Effector memory CD8-positive, alpha-beta T cell (primary cell): Measurements from ENCODE around the gene RAI1.
"Not testable (repeated sequence)": the region's sequence is repeated elsewhere in the genome, so short reads cannot be mapped to it uniquely, and the experiment has no call there.

ENCODE experiments used
- ATAC-seq: fragments of 150-1000 bp; cut with Tn5 transposase; replicated peaks from 2 replicates; pipeline ENCODE4 v1.10.0; 2021; ENCODE audit warnings: mild to moderate bottlenecking, moderate library complexity
- DNase-seq, 3 experiments: peaks; one replicate each; pipeline ENCODE4 v3.0.0; 2021
- H3K27ac Mint-ChIP-seq, 2 donors: one replicate each; pipeline ENCODE4 v1.8.0; 2022; ENCODE audit warnings: mild to moderate bottlenecking in 2 of 2, mixed read lengths in 2 of 2, moderate library complexity in 2 of 2
- H3K27me3 Mint-ChIP-seq, 2 donors: one replicate each; pipeline ENCODE4 v1.8.0; 2022; ENCODE audit warnings: mixed read lengths in 2 of 2
- H3K36me3 Mint-ChIP-seq: one replicate; pipeline ENCODE4 v1.8.0; 2022; ENCODE audit warnings: mild to moderate bottlenecking, moderate library complexity, mixed read lengths; ENCODE audit not compliant: insufficient read depth
- H3K4me1 Mint-ChIP-seq, 2 donors: one replicate each; pipeline ENCODE4 v1.8.0; 2022; ENCODE audit warnings: low read depth in 2 of 2, mixed read lengths in 2 of 2
- H3K4me3 Mint-ChIP-seq, 2 donors: one replicate each; pipeline ENCODE4 v1.8.0; 2022; ENCODE audit warnings: mild to moderate bottlenecking in 2 of 2, mixed read lengths in 2 of 2, moderate library complexity in 2 of 2
- H3K9me3 Mint-ChIP-seq, 2 donors: one replicate each; pipeline ENCODE4 v1.8.0; 2022; ENCODE audit warnings: mixed read lengths in 2 of 2

The RAI1 gene

DNA sequence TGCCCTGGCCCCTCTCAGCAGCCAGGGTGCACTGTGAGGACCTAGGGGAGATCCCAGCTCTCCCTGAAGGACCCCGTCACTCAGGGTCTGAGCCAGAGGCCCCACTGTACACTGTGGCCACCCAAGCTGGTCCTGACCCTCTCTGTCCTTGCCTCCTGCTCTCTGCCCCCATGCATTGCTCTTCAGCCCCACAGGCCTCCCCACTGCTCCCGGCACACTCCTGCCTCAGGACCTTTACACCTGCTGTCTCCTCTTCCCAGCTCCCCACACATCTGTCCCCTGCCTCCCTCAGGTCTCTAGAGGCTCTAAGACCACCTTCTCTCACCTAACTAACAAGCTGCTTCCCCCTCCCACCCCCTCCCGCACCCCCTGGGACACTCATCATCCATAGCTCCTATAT lies 12.9 kb upstream of the RAI1 start:
- Mint-ChIP-seq H3K4me1 (peaks cover 12 to 14% of the 10 kb centered on the region in 2 donors), H3K27ac (peak overlapping the region in 1 of 2 donors; percentile 7), H3K36me3 (peaks cover 14% of the 10 kb centered on the region), H3K9me3 (no peaks in the 10 kb centered on the region), H3K27me3 (peaks cover 0 to 17% of the 10 kb centered on the region in 2 donors), H3K4me3 (no peak overlapping the region)
- ATAC-seq (no peak), DNase-seq (no peak)

DNA sequence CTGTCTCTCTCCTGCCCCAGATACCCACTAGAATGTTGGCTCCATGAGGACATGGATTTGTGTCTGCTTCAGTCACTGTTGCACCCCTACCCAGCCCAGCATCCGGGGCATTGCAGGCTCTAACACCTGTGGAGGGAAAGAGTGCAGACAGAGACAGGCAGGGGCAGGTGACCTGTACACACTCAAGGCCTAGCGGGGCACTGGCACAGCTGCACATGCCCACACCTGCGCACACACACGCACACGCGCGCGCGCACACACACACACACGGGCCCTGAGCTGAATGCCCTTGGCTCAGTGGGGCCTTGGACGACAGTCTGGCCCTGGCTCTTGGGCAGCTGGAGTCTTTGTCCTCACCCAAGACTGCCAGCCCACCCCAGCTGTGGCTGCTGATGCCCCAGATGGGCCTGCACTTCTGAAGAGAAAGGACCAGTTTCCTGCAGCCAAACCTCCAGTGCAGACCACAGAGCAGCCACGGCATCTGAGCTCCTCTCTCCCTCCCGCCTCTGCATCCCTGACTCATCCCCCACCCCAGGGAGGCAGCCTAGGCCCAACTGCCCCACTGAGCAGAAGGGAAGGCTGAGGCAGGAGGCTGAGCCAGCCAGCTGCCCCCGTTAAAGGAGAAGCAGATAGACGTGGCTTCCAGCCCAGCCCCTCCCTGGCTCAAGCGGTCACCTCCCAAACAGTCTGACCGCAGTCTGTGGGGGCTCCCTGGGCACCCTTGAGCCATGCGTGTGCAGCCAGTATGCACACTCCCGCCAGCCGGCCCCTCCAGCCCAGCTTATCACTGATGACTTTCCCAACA lies 12.3 kb upstream of the RAI1 start:
- H3K27me3 Mint-ChIP-seq = peaks cover 0 to 17% of the 10 kb centered on the region in 2 donors
- no peak overlapping the region for H3K27ac Mint-ChIP-seq
- H3K4me3 Mint-ChIP-seq = no peak overlapping the region
- ATAC-seq (no peak), DNase-seq (no peak)
- H3K36me3 Mint-ChIP-seq = peaks cover 8% of the 10 kb centered on the region
- H3K4me1 Mint-ChIP-seq = peaks cover 6 to 8% of the 10 kb centered on the region in 2 donors
- no peaks in the 10 kb centered on the region for H3K9me3 Mint-ChIP-seq

GRCh38 chr17:17669580-17670235 lies 11.6 kb upstream of the RAI1 start:
- H3K27ac Mint-ChIP-seq = no peak overlapping the region
- H3K36me3 Mint-ChIP-seq = peaks cover 7% of the 10 kb centered on the region
- ATAC-seq = no peak
- no peak for DNase-seq
- H3K9me3 Mint-ChIP-seq = no peaks in the 10 kb centered on the region
- peaks cover 0 to 17% of the 10 kb centered on the region in 2 donors for H3K27me3 Mint-ChIP-seq
- H3K4me1 Mint-ChIP-seq = peaks cover 5 to 8% of the 10 kb centered on the region in 2 donors
- H3K4me3 Mint-ChIP-seq = no peak overlapping the region

DNA sequence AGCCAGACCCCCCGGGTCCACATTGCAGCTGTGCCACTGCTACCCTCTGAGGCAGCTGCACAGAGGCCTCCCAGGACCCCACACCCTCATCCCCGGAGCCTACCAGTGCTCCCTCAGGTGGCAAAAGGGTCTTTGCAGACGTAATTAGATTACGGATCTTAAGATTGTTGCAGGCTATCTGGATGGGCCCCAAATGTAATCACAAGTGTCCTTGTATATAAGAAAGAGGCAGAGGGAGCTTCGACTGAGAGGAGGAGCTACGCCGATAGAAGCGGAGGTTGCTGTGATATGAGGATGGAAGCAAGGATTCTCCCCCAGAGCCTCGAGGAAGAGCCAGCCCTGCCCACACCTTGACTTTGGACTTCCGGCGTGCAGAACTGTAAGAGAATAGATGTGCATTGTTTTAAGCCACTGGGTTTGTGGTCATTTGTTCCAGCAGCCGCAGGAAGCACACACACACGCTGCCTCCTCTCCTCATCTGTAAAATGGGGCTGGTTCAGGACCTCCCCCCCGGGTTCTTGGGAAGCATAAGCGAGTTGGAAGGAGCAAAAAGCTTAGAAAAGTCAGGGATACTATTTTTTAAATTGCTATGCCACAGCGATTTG lies 10.5 kb upstream of the RAI1 start:
- peak overlapping the region in 1 of 2 donors; percentile 9 for H3K27ac Mint-ChIP-seq
- peaks cover 5 to 10% of the 10 kb centered on the region in 2 donors for H3K4me1 Mint-ChIP-seq
- H3K9me3 Mint-ChIP-seq = no peaks in the 10 kb centered on the region
- H3K4me3 Mint-ChIP-seq = no peak overlapping the region
- ATAC-seq (no peak), DNase-seq (no peak)
- peaks cover 0 to 17% of the 10 kb centered on the region in 2 donors for H3K27me3 Mint-ChIP-seq
- peaks cover 7% of the 10 kb centered on the region for H3K36me3 Mint-ChIP-seq

DNA sequence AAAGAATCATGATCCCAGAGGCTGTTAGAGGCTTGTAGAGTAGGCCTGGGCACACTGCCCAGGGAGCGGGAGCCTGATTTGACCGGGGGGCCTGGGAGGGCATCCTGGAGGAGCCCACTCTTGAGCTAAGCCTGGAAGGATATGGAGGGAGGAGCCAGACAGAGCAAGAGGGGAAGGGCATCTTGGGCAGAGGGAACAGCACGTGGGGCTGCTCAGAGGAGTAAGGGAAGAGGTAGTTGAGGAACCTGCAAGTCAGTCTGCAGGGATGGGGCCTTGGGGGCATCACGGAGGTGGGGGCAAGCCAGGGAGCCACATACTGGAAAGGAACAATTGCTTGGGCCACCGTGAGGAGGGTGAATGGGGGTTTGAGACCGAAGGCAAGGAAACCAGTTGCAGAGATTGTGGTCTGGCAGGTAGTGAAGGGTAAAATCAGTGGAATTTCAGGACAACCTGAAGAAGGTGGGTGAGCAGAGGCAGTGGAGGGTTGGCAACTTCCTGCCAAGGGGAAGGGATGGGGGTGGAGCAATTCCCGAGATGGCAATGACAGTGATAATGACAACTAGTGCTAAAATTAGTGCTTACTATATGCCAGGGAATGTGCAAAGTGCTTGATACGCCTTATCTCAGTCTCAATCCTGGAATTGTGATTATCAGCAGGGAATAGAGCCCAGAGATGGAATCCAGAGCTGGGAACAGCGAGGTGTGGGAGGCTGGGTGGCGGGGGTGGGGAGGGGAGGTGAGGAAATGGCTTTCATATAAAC lies 9.7 kb upstream of the RAI1 start:
- H3K4me3 Mint-ChIP-seq = no peak overlapping the region

DNA sequence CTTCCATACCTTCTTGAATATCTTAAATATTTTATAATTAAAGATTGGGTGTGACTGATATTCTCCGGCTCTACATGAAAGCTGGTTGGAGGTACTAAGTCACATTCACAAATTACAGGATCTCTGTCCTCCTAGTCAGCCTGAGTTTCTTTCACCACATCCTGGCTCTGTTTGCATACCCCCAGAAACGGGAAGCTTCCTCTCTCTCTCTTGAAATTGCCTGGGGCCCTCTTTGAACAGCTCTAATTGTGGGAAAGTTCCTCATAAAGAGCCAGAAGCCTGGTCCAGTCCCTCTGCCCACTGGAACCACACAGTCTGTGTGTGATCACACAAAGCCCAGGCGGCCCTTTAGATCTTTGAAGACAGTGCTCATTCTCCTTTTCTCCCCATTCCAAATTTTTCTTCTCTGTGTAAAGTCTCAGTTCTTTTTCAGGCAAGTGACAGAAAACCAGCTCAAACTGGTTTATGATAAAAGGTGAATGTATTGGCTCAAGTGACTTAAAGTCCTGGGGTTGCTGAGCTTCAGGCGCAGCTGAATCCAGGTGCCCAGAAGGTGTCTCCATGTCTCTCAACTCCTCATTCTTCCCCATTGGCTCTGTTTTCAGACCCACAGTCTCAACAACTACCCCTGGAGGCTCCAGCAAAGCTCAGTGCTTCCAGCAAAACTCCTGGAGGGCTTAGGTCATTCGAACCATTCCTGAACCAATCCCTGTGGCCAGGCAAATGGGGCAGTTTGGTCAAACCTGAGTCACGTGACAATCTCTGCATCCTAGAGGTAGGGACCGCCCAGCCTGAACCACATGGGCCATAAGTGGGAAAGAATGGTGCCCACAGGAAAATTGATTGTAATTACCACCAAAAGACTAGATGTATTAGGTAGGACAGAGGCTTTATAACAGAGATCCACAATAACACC lies 8.5 kb upstream of the RAI1 start:
- H3K27me3 Mint-ChIP-seq = peaks cover 0 to 17% of the 10 kb centered on the region in 2 donors
- no peak overlapping the region for H3K4me3 Mint-ChIP-seq
- DNase-seq (no peak), ATAC-seq (no peak)
- H3K9me3 Mint-ChIP-seq = no peaks in the 10 kb centered on the region
- H3K4me1 Mint-ChIP-seq = peaks cover 15 to 21% of the 10 kb centered on the region in 2 donors
- H3K27ac Mint-ChIP-seq = no peak overlapping the region
- H3K36me3 Mint-ChIP-seq = peaks cover 16% of the 10 kb centered on the region

More for the DNA sequence above, 9.7 kb upstream of the RAI1 start:
- H3K4me1 Mint-ChIP-seq = peaks cover 11 to 17% of the 10 kb centered on the region in 2 donors
- ATAC-seq (no peak), DNase-seq (no peak)
- H3K27me3 Mint-ChIP-seq = peaks cover 0 to 17% of the 10 kb centered on the region in 2 donors
- no peaks in the 10 kb centered on the region for H3K9me3 Mint-ChIP-seq
- H3K27ac Mint-ChIP-seq = peak overlapping the region in 1 of 2 donors; percentile 9
- peaks cover 14% of the 10 kb centered on the region for H3K36me3 Mint-ChIP-seq

GRCh38 chr17:17675416-17675815 lies 5.8 kb upstream of the RAI1 start:
- Mint-ChIP-seq H3K4me3 (no peak overlapping the region), H3K36me3 (peaks cover 23% of the 10 kb centered on the region), H3K9me3 (no peaks in the 10 kb centered on the region), H3K27me3 (peaks cover 0 to 13% of the 10 kb centered on the region in 2 donors), H3K4me1 (peaks cover 15 to 18% of the 10 kb centered on the region in 2 donors), H3K27ac (peak overlapping the region in 1 of 2 donors; percentile 89)
- no peak for DNase-seq
- no peak for ATAC-seq

- DNase-seq (peak in 2 of 3 experiments; percentile 28 to 40), ATAC-seq (peak; percentile 58)
- H3K4me3 Mint-ChIP-seq = peak overlapping the region; percentile 45 to 63
- H3K36me3 Mint-ChIP-seq = peaks cover 28% of the 10 kb centered on the region
- no peaks in the 10 kb centered on the region for H3K9me3 Mint-ChIP-seq
- H3K27ac Mint-ChIP-seq = peak overlapping the region; percentile 81 to 89
- peaks cover 0 to 7% of the 10 kb centered on the region in 2 donors for H3K27me3 Mint-ChIP-seq
- peaks cover 18 to 22% of the 10 kb centered on the region in 2 donors for H3K4me1 Mint-ChIP-seq
These were observed 5.2 kb upstream of the RAI1 start for GRCh38 chr17:17675925-17676534.

DNA sequence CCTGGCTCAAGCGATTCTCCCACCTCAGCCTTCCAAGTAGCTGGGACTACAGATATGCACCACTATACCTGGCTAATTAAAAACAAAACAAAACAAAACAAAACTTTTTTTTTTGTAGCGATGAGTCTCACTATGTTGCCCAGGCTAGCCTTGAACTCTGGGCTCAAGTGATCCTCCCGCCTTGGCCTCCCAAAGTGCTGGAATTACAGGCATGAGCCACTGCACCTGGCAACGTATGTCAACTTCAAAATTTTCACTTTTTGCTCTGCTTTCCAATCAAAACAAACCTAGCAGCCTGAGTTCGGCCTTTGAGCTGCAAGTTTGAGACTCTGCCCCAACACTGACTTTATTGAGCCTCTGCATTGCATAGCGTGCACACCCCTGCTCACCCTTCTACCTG lies 4.5 kb upstream of the RAI1 start:
- H3K27me3 Mint-ChIP-seq = no peaks in the 10 kb centered on the region
- no peaks in the 10 kb centered on the region for H3K9me3 Mint-ChIP-seq
- no peak for DNase-seq
- H3K36me3 Mint-ChIP-seq = peaks cover 24% of the 10 kb centered on the region
- peaks cover 18 to 22% of the 10 kb centered on the region in 2 donors for H3K4me1 Mint-ChIP-seq
- H3K27ac Mint-ChIP-seq = peak overlapping the region; percentile 81 to 89
- H3K4me3 Mint-ChIP-seq = peak overlapping the region; percentile 51 to 63
- no peak for ATAC-seq

- ATAC-seq (no peak), DNase-seq (no peak)
- Mint-ChIP-seq H3K36me3 (peaks cover 24% of the 10 kb centered on the region), H3K9me3 (no peaks in the 10 kb centered on the region), H3K27ac (peak overlapping the region; percentile 81 to 89), H3K4me1 (peaks cover 20 to 21% of the 10 kb centered on the region in 2 donors), H3K27me3 (no peaks in the 10 kb centered on the region), H3K4me3 (no peak overlapping the region)
These were observed 3.8 kb upstream of the RAI1 start for GRCh38 chr17:17677299-17678040.

DNA sequence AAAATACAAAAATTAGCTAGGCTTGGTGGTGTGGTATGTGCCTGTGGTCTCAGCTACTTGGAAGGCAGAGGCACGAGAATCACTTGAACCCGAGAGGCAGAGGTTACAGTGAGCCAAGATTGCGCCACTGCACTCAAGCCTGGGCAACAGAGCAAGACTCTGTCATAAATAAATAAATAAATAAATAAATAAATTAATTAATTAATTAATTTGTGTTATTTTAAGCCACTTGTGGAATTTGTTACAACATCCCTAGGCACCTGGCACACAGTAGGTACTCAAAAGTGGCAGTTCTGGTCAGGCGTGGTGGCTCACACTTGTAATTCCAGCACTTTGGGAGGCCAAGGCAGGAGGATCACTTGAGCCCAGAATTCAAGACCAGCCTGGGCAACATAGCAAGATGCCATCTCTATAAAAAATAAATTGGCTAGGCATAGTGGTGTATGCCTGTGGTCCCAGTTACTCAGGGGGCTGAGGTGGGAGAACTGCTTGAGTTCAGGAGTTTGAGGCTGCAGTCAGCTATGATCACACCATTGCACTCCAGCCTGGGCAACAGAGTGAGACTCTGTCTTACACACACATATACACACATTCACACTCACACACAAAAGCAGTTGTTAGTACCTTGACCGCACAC lies 3.1 kb upstream of the RAI1 start:
- H3K27ac Mint-ChIP-seq, H3K27me3 Mint-ChIP-seq, ATAC-seq, H3K9me3 Mint-ChIP-seq, DNase-seq: not testable (repeated sequence)
- Mint-ChIP-seq H3K4me3 (peak overlapping the region in 1 of 2 donors; percentile 18), H3K4me1 (peaks cover 20% of the 10 kb centered on the region in 2 donors), H3K36me3 (peaks cover 25% of the 10 kb centered on the region)
